K562 (cell line): ENCODE data around the gene FREM3.

Experiments used
- CTCF ChIP-seq, 3 experiments: IDR thresholded peaks in 2 of 3; conservative IDR thresholded peaks in 1 of 3; 2 replicates each; pipeline ENCODE4 v1.5.1; 2011 to 2012; ENCODE audit warnings: low read length in 3 of 3, mild to moderate bottlenecking in 3 of 3, control low read depth in 2 of 3, improper control_type of control experiment in 1 of 3, inconsistent platforms in 1 of 3, low read depth in 1 of 3, mixed read lengths in 1 of 3, moderate library complexity in 1 of 3; ENCODE audit not compliant: insufficient read depth in 2 of 3
- EP300 ChIP-seq: IDR thresholded peaks from 2 replicates; pipeline ENCODE4 v1.6.1; 2012; ENCODE audit warnings: low read length, improper control_type of control experiment
- EZH2 ChIP-seq: IDR thresholded peaks from 2 replicates; pipeline ENCODE4 v1.6.1; 2012; ENCODE audit warnings: low read depth, mild to moderate bottlenecking, inconsistent platforms, low read length, borderline replicate concordance
- SMARCB1 ChIP-seq: IDR thresholded peaks from 2 replicates; pipeline ENCODE4 v1.6.1; 2011; ENCODE audit warnings: improper control_type of control experiment, low read depth; ENCODE audit not compliant: insufficient read length
- TAF15 ChIP-seq: fragments of 200-400 bp; formaldehyde crosslinking; IDR thresholded peaks from 2 replicates; pipeline ENCODE4 v1.6.1; 2017; ENCODE audit warnings: mild to moderate bottlenecking, low read depth, low read length, moderate library complexity

DNA sequence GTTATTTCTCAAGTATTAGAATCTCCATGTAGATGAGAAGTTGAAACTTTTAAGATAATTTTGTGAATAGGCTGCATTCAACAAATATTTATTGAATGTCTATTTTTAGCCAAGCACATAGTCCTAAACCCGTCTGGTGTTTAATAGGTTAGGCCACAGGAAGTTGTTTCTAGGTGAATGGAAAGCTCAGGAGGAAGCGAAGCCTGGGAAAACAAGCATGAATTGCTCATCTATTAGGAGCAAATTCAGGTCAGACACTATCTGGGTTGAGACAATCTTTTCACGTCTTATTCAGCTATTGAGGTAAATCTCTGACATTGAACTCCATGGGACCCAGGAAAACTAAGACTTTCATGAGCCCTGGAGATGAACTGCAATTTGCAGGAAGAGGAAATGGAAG is 43.1 kb upstream of the FREM3 start:
- TF ChIP-seq TAF15 (no peak), EZH2 (no peak), CTCF (IDR thresholded peaks at IDR 0.05 in 2 of 3, conservative IDR thresholded peaks at IDR 0.05 in 1 of 3; ENCODE audit: insufficient read depth in 2 of 3, low read depth in 1 of 3, low read length in 3 of 3) (no peak), SMARCB1 (no peak), EP300 (no peak)
